G401 (cell line): ENCODE data around the gene PVALB. TPM values are rescaled to one million over a fixed set of nuclear protein-coding genes. Genes with fewer than 3 reads are reported as not detected.

Experiments used
- total RNA-seq: library from RNA; depleted of rRNA; stranded (reverse); fragments of >200 nt; shearing (Covaris generic); gene quantifications from 2 replicates; pipeline ENCODE4 v1.2.3, GENCODE V29; 2014; rRNA removed

PVALB gene
- total RNA-seq, 1 experiment from 2014 or later = not detected

Other genes with a start within 250 kb of the PVALB start
- gene CACNG2, start 113.3 kb downstream of the PVALB start, total RNA-seq = not detected in 2 replicates
- gene IFT27, start 40.9 kb downstream of the PVALB start, total RNA-seq = 30.3 and 34.5 TPM in 2 replicates
- not detected in 2 replicates for gene NCF4, start 44.0 kb upstream of the PVALB start, total RNA-seq
- gene CSF2RB, start 96.6 kb upstream of the PVALB start, total RNA-seq = not detected in 2 replicates
- gene TST, start 202.4 kb upstream of the PVALB start, total RNA-seq = 43.2 and 58.2 TPM in 2 replicates
- gene MPST, start 202.7 kb upstream of the PVALB start, total RNA-seq = 177 and 203 TPM in 2 replicates
- 24.9 and 30.0 TPM in 2 replicates for gene KCTD17, start 234.7 kb upstream of the PVALB start, total RNA-seq